ENCODE measurements around the gene KCNMA1.

The KCNMA1 gene

DNA sequence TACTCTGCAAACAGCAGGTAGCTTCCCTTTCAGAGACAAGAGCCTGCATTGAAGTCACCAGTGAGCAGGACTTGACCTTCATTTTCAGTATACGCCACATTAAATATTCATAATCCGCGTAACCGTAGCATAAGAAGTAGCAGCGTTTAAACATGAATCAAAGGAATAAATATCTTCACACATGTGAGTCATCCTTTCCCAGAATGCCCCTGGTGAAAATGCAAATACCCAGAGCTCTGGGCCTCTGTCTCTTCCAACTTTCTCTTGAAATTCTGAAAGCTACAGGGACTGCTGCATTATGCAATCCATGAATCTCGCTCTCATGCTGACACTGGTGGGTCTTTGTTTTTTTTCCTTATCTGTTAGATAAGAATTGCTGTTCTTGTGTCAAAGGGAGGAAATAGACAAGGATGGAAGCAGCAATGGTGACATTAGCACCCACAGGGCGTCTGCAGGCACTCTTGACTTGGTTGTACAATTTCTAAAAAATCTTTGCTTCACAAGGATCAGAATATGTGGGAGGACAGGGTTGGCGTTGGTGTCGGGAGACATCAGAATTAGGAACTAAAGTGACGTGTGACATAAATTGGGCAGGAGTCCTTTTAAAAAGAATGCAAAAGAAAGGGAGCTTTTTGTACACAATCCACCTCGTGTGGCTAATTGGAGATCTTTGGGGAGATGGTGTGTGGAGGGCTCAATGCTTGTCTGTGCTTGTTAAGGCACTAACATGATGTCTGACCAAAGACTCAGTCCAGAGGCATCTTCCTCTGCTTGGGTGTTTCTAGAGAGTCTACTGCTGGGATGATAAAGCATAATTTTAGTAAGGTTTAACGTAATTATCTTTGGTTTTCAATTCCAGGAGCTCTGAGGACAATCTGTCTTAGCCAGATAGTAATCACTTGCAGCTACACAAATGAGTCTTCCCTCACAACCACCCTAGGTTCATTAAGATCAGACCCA lies 390.3 kb downstream of the KCNMA1 start:
- H3K27me3 Mint-ChIP-seq (ENCODE audit: low read depth), result no peaks in the 10 kb centered on the region
- H3K9me3 Mint-ChIP-seq, result no peaks in the 10 kb centered on the region
- H3K27ac Mint-ChIP-seq, result no peak overlapping the region
- no peaks in the 10 kb centered on the region for H3K4me1 Mint-ChIP-seq (ENCODE audit: low read depth)
- no peak for DNase-seq (ENCODE audit: low spot score)
- no peak overlapping the region for H3K4me3 Mint-ChIP-seq
- H3K36me3 Mint-ChIP-seq (ENCODE audit: low read depth), result no peaks in the 10 kb centered on the region

DNA sequence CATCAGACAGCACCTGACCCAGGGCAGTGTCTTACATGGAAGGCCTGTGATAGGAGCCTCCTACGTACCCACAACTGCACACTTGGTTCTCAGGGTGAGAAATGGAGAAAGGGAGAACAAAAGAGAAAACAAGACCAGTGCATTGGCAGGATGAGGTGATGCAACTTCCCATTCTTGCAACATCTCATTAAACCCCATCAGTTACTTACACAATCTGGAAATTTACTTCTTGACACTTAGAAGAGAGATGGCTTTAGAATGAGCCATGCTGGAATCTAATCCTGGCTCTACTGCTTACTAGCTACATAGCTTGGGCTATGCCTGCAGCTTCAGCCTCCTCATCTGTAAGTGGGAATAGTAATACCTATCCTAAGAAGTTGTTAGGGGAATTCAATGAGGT lies 391.7 kb downstream of the KCNMA1 start:
- Mint-ChIP-seq H3K27ac (no peak overlapping the region), H3K4me1 (ENCODE audit: low read depth) (no peaks in the 10 kb centered on the region), H3K36me3 (ENCODE audit: low read depth) (no peaks in the 10 kb centered on the region), H3K9me3 (no peaks in the 10 kb centered on the region), H3K27me3 (ENCODE audit: low read depth) (no peaks in the 10 kb centered on the region), H3K4me3 (no peak overlapping the region)
- no peak for DNase-seq (ENCODE audit: low spot score)

DNA sequence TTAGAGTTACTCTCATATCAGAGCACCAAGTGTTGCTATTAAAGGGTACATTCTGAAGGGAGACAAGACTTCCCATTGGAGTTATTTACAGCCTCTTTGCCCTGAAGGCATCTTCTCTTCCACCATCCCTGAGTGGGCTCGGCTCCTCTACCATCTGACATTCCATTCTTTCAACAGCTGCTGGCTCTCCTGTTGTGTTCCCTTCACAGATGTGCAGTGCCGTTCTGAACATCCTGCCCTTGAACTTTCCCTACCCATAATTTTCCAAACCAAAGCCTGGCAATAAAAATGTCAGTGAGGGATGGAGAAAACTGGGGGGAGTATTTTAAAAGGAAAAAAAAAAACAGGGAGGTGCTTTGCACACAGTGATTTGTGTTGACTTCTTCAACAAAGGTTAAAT lies 392.9 kb downstream of the KCNMA1 start:
- DNase-seq (ENCODE audit: low spot score), result no peak
- Mint-ChIP-seq H3K4me3 (no peak overlapping the region), H3K9me3 (no peaks in the 10 kb centered on the region), H3K36me3 (ENCODE audit: low read depth) (no peaks in the 10 kb centered on the region), H3K27me3 (ENCODE audit: low read depth) (no peaks in the 10 kb centered on the region), H3K4me1 (ENCODE audit: low read depth) (no peaks in the 10 kb centered on the region), H3K27ac (no peak overlapping the region)

DNA sequence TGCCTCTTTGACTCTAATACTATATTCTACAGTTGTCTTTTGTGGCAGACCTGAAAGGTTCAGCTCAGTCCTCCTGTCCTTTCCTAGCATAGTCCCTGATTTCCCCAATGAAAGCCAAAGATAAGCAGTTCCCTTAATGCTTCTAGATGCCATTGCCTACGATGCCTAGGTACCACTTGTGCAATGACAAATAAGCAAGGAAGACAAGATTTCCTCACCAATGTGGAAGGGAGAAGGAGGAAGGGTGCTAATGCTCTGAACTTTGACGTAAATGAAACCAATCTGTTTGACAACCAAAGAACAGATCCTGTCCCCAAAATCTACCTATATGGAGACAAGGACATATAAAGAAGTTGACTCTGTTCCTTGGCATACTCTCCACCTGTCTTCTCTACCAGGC lies 393.3 kb downstream of the KCNMA1 start:
- no peak for DNase-seq (ENCODE audit: low spot score)
- Mint-ChIP-seq H3K4me3 (no peak overlapping the region), H3K27ac (no peak overlapping the region), H3K36me3 (ENCODE audit: low read depth) (no peaks in the 10 kb centered on the region), H3K27me3 (ENCODE audit: low read depth) (no peaks in the 10 kb centered on the region), H3K4me1 (ENCODE audit: low read depth) (no peaks in the 10 kb centered on the region), H3K9me3 (no peaks in the 10 kb centered on the region)

DNA sequence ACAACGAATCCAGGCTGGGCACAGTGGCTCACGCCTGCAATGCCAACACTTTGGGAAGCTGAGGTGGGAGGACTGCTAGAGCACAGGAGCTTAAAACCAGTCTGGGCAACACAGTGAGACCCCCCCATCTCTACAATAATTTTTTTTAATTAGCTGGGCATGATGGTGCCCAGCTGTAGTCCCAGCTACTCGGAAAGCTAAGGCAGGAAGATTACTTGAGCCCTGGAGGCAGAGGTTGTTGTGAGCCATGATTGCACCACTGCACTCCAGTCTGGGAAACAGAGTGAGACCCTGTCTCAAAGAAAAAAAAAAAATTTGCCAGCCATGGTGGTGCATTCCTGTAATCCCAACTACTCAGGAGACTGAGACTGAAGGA lies 396.3 kb downstream of the KCNMA1 start:
- no peak overlapping the region for H3K4me3 Mint-ChIP-seq
- no peaks in the 10 kb centered on the region for H3K4me1 Mint-ChIP-seq (ENCODE audit: low read depth)
- H3K9me3 Mint-ChIP-seq, result no peaks in the 10 kb centered on the region
- DNase-seq (ENCODE audit: low spot score), result no peak
- H3K27ac Mint-ChIP-seq, result no peak overlapping the region
- no peaks in the 10 kb centered on the region for H3K36me3 Mint-ChIP-seq (ENCODE audit: low read depth)
- H3K27me3 Mint-ChIP-seq (ENCODE audit: low read depth), result no peaks in the 10 kb centered on the region

DNA sequence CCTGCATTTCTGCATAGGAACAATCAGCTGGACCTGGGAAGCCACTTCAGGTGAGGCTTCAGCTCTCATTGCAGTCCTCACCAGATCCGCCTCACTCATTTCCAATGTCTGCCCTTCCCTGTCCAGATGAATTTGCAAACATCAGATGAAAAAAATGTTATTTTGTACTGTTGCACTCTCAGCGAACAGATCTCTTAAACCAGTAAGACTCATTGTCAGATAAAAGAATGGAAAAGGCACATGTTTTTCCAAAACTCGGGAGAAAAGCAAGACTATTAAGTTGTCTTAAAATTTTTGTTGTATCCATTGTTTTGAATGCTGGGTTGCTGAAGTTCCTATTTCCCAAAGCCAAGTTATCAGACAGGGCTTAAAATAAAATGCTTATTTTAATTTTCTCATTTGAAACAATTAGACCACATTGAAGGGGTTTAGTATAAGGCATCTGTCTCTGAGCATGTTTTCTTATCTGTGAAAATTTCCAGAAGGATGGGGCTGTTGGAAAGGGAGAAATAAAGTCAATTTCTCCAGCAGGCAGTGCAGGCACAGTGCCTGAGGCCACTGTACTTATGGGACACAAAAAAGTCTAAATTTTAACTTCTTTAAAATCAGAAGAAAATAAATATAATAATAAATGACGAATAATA lies 396.8 kb downstream of the KCNMA1 start:
- no peak overlapping the region for H3K27ac Mint-ChIP-seq
- DNase-seq (ENCODE audit: low spot score), result no peak
- H3K27me3 Mint-ChIP-seq (ENCODE audit: low read depth), result no peaks in the 10 kb centered on the region
- H3K9me3 Mint-ChIP-seq, result no peaks in the 10 kb centered on the region
- H3K4me3 Mint-ChIP-seq, result no peak overlapping the region
- H3K4me1 Mint-ChIP-seq (ENCODE audit: low read depth), result no peaks in the 10 kb centered on the region
- H3K36me3 Mint-ChIP-seq (ENCODE audit: low read depth), result no peaks in the 10 kb centered on the region

DNA sequence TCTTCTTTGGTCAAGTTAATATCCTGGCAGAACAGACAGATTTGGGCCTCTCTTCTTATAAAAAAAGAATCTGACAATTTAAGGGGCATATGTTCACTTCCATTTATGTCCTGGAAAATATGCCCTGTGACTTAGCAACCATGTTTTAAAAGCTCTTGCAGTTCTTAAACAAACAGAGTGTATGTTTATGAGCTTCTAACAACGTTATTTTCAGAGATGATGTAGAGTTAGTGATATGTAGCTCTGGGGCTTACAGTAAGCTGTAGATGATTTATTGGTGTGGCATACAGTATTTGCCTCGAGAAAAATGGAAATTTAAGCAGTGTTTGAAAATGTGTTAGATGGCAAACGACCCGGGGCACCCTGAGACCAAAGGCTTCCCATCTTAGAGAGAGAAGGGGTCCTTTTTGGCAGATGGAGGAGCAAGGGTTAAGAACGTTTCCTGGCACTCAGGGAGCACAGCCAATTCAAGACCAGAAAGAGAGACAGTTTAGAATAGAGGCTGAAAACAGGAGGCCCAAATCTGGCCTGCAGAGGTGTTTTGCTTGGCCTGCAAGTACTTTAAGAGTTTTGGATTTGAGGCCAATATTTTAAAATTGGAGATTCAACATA lies 397.5 kb downstream of the KCNMA1 start:
- Mint-ChIP-seq H3K4me1 (ENCODE audit: low read depth) (no peaks in the 10 kb centered on the region), H3K27ac (no peak overlapping the region), H3K36me3 (ENCODE audit: low read depth) (no peaks in the 10 kb centered on the region), H3K9me3 (no peaks in the 10 kb centered on the region), H3K27me3 (ENCODE audit: low read depth) (no peaks in the 10 kb centered on the region), H3K4me3 (no peak overlapping the region)
- no peak for DNase-seq (ENCODE audit: low spot score)

DNA sequence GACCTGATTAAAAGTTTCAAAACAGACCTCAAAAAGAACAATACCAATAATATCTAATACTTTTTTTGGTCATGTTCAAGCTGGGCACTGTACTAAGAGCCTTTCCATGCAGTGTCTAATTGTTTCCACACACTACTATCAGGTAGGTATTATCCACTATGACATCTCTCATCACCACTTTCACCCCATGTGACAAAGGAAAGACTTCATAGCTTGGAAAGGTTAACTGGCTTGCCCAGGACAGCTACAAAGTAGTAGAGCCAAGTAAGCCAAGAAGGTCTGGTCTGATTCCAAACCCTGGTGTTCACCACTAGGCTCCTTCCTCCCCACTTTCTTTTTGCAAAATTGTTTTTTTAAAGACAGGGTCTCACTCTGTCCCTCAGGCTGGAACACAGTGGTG lies 400.5 kb downstream of the KCNMA1 start:
- no peaks in the 10 kb centered on the region for H3K27me3 Mint-ChIP-seq (ENCODE audit: low read depth)
- H3K4me1 Mint-ChIP-seq (ENCODE audit: low read depth), result no peaks in the 10 kb centered on the region
- H3K4me3 Mint-ChIP-seq, result no peak overlapping the region
- H3K27ac Mint-ChIP-seq, result no peak overlapping the region
- no peak for DNase-seq (ENCODE audit: low spot score)
- no peaks in the 10 kb centered on the region for H3K36me3 Mint-ChIP-seq (ENCODE audit: low read depth)
- H3K9me3 Mint-ChIP-seq, result no peaks in the 10 kb centered on the region

DNA sequence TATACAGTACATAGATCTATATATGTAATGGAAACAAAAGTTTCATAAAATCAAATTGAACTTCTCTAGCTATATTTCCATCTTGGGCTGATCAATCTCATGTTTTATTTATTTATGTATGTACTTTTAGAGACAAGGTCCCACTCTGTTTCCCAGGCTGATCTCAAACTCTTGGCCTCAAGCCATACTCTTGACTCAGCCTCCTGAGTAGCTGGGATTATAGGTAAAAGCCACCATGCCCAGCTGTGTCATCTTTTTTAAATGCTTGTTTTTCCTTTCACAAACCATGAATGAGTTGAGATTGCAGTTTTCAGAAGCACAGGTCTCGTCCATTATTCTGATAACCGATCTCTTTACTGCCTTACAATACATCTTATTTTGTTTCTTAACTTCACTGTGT lies 400.9 kb downstream of the KCNMA1 start:
- H3K4me1 Mint-ChIP-seq (ENCODE audit: low read depth), result no peaks in the 10 kb centered on the region
- H3K4me3 Mint-ChIP-seq, result no peak overlapping the region
- no peak for DNase-seq (ENCODE audit: low spot score)
- H3K27me3 Mint-ChIP-seq (ENCODE audit: low read depth), result no peaks in the 10 kb centered on the region
- H3K9me3 Mint-ChIP-seq, result no peaks in the 10 kb centered on the region
- H3K36me3 Mint-ChIP-seq (ENCODE audit: low read depth), result no peaks in the 10 kb centered on the region
- no peak overlapping the region for H3K27ac Mint-ChIP-seq

DNA sequence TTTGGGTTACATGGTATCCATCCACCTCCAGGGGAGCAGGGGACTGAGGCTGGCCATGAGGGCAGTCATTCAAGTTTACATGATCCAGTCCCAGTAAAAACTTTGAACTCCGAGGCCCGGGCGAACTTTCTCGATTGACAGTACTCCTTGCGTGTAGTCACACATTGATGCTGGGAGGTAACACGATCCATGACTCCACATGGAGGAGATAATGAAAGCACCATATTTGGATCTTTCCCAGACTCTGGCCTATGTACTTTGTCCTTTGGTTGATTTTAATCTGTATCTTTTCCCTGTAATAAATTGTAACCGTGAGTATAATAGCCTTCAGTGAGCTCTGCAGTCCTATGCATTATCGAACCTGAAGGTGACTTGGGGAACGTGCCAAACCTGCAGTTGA lies 401.6 kb downstream of the KCNMA1 start:
- Mint-ChIP-seq H3K4me3 (no peak overlapping the region), H3K27ac (no peak overlapping the region), H3K27me3 (ENCODE audit: low read depth) (no peaks in the 10 kb centered on the region), H3K9me3 (no peaks in the 10 kb centered on the region), H3K36me3 (ENCODE audit: low read depth) (no peaks in the 10 kb centered on the region), H3K4me1 (ENCODE audit: low read depth) (no peaks in the 10 kb centered on the region)
- DNase-seq (ENCODE audit: low spot score), result no peak

DNA sequence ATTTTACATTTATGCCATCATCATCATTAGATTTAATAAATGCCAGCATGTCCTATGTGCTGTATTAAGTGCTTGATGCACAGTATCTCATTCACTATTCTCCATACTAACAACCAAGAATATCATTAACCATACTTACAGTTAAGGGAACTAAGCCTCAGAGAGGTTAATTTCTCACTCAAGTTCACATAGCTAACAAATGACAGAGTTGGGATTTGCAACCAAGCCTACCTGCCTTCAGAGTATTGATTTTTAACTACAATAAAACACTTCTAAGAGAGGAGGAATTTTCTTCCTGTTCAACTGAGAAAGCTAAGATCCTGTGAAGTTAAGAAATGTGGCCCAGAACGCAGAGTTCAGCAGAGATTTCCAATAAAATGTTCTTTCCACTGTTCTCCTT lies 403.0 kb downstream of the KCNMA1 start:
- DNase-seq (ENCODE audit: low spot score), result no peak
- H3K27ac Mint-ChIP-seq, result no peak overlapping the region
- H3K27me3 Mint-ChIP-seq (ENCODE audit: low read depth), result no peaks in the 10 kb centered on the region
- H3K4me3 Mint-ChIP-seq, result no peak overlapping the region
- H3K9me3 Mint-ChIP-seq, result no peaks in the 10 kb centered on the region
- no peaks in the 10 kb centered on the region for H3K4me1 Mint-ChIP-seq (ENCODE audit: low read depth)
- H3K36me3 Mint-ChIP-seq (ENCODE audit: low read depth), result no peaks in the 10 kb centered on the region

DNA sequence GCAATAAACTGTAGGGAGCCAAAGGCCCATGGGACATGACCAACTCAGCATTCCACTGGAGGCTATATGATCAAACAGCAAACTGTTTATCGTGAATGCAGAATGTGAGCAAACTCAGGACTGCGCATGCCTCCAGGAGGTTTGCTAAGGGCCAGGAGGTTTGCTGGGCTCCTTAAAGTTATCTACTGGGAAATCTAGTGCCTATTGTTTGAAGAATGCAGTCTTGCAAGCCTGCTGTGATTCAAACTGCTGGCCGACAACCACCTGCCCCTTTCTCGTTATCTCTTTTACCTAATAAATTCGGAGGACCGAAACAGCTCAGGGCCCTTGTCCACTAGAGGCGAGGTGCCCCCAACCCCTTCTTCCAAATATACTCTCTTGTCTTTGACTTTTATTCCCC lies 404.1 kb downstream of the KCNMA1 start:
- no peak overlapping the region for H3K27ac Mint-ChIP-seq
- DNase-seq (ENCODE audit: low spot score), result no peak
- no peaks in the 10 kb centered on the region for H3K27me3 Mint-ChIP-seq (ENCODE audit: low read depth)
- no peaks in the 10 kb centered on the region for H3K36me3 Mint-ChIP-seq (ENCODE audit: low read depth)
- no peaks in the 10 kb centered on the region for H3K4me1 Mint-ChIP-seq (ENCODE audit: low read depth)
- no peak overlapping the region for H3K4me3 Mint-ChIP-seq
- no peaks in the 10 kb centered on the region for H3K9me3 Mint-ChIP-seq

DNA sequence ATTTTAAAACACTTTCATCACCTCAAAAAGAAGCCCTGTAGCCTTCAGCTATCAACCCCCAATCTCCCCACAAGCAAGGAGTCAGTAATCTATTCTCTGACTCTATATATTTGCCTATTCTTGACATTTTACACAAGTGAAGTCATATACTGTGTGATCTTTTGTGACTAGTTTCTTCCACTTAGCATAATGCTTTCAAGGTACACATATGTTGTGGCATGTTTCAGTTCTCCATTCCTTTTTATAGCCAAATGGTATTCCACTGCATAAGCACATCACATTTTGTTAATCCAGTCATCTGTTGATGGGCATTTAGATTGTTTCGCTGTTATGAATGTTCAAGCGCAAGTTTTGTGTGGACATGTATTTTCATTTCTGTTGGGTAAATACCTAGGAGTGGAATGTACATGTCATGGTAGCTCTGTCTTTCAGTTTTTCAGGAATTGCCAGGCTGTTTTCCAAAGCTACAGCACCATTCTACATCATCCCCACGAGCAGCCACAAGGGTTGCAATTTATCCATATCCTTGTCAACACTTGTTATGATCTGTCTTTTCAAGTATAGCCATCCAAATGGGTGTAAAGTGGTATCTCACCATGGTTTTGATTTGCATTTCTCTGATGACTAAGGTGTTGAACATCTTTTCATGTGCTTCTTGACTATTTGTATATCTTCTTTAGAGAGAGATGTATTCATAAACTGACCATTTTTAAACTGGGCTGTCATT lies 405.6 kb downstream of the KCNMA1 start:
- Mint-ChIP-seq H3K9me3 (no peaks in the 10 kb centered on the region), H3K27me3 (ENCODE audit: low read depth) (no peaks in the 10 kb centered on the region), H3K4me3 (no peak overlapping the region), H3K36me3 (ENCODE audit: low read depth) (no peaks in the 10 kb centered on the region), H3K4me1 (ENCODE audit: low read depth) (no peaks in the 10 kb centered on the region), H3K27ac (no peak overlapping the region)
- DNase-seq (ENCODE audit: low spot score), result no peak

DNA sequence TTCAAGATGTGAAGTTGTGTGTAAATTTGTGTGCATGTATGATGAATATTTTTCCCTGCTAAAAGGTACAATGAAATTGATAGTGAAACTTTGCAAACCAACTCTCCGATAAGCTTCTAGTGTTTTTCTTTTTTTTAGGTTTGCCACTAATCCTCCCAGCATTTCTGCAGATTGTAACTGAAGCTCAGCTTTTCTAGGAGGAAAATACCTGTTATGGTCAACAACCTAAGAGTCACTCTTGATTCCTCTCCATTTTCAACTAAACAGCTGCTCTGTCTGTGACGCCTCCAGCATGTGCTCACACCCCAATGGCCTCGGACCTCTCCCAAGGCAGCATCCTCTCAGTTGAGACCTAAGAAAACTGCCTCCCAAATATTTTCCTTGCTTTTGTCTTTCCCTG lies 406.2 kb downstream of the KCNMA1 start:
- Mint-ChIP-seq H3K27me3 (ENCODE audit: low read depth) (no peaks in the 10 kb centered on the region), H3K4me3 (no peak overlapping the region), H3K4me1 (ENCODE audit: low read depth) (no peaks in the 10 kb centered on the region), H3K27ac (no peak overlapping the region), H3K9me3 (no peaks in the 10 kb centered on the region), H3K36me3 (ENCODE audit: low read depth) (no peaks in the 10 kb centered on the region)
- no peak for DNase-seq (ENCODE audit: low spot score)

Measured in T-helper 2 cell treated with Interferon-gamma antibody and Interleukin-4, amounts not matched to agents 5 μg/mL and 100 μg/mL, for 36 hours (primary cell).